Measurements from ENCODE around the gene CPNE5.

DNA sequence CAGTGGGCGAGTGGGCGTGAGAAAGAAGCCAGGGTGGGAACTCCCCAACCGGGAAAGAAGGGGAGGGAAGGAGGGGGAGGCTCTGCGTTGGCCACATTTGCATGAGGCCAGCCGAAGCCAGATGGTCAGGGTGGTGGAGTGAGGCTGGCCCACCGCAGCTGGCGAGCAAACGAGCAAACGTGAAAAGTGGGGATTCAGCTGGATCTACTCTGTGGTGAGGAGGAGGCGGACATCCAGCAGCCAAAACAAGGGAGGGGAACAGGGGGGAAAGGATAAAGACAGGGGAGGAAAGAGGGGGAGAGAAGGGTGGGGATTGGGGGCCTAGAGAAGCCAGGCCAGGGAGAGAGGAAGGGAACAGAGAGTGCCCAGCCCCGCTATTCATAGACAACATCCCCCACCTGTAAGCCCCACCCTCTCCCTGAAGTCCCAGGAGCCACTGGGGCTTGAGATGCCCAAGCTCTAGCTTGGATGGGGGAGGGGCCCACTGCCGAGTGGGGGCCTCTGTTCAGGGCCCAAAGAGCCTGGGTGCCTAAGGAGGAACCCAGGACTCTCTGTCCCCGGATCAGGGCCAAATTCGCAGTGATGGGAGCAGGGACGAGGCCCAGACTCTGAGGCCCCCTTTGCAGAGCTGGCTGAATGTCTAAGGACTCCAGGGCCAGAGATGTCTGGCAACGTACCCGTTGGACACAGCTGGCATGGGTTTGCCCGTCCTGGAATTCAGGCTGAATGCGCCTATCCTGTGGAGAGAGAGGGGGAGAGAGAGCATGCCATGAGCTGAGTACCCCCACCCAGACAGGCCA lies 45.1 kb downstream of the CPNE5 start:
- TF ChIP-seq CTCF (IDR thresholded peaks at IDR 0.05) (no peak), POLR2AphosphoS5 (IDR thresholded peaks at IDR 0.05; ENCODE audit: low read depth, low read length) (no peak)

All from Panc1 (cell line).